Activated CD4-positive, alpha-beta T cell treated with anti-CD3 and anti-CD28 coated beads for 4 hours (primary cell): ENCODE data around the gene RPA3.

Experiments used
- DNase-seq, 2 donors: peaks; one replicate each; pipeline ENCODE4 v3.0.0-alpha.2; 2020

Gene RPA3

GRCh38 chr7:7731732-7732131 lies 13.3 kb upstream of the RPA3 start:
- no peak for DNase-seq

- DNase-seq = no peak
Measured at GRCh38 chr7:7720750-7721621, 2.6 kb upstream of the RPA3 start.

DNA sequence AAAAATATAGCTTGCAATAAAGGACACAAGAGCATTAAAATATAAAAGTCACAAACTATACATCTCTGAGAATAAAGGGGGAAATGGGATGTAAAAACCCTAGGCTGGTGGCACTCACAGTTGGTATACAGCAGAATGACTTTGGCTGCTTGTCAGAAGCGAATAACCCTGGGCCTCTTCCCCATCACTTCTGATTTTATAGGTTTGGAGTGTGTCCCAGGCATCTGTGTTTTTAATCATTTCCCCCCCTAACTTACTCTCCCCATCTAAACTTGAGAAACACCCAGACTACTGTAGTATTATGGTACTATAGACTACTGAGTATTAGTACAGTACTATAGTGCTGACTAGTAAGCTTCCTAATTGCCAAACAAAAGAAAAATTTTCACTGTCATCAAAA lies 1.8 kb upstream of the RPA3 start:
- DNase-seq = no peak

DNA sequence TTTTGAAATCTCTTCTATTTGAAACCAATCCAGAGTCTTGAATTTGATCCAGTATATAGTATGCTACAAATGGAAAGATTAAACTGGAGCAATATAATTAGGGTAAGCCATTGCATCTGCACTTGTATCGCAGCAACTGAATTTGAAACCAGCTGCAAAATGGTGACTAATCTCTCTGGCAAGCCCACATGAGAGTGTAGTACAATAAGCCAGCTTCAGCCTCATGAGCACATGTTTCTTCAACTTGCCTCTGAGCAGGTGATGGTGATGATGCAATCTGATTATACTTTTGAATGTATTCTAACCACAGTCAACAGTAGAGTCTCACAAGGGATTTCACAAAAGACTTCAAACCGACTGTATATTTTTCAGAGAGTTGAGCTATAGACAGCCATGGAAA lies 829 bp upstream of the RPA3 start:
- peak; percentile 26 to 39 for DNase-seq

GRCh38 chr7:7713730-7714129 lies 4.7 kb downstream of the RPA3 start:
- no peak for DNase-seq

- no peak for DNase-seq
Measured at GRCh38 chr7:7710469-7710868, 7.9 kb downstream of the RPA3 start.

DNA sequence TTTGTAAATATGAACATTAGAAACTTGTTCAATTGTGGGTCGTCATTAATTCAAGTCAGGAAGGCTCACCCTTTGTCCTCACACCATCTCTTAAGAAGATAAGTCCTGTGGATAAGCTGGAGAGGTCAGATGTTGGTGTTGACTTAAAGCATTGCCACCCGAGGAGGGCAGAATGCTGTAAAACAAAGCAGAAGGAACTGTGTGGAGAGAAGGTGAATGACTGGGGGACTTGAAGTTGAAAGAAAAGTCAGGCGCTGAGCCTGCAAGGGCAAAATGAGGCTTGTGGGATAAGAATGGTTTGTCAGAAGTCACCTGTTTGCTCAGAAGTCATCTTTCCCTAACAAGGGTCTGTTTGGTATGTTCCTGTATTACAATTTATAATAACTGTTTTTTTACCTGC lies 9.1 kb downstream of the RPA3 start:
- DNase-seq = no peak

GRCh38 chr7:7707806-7708205 lies 10.6 kb downstream of the RPA3 start:
- no peak for DNase-seq

DNA sequence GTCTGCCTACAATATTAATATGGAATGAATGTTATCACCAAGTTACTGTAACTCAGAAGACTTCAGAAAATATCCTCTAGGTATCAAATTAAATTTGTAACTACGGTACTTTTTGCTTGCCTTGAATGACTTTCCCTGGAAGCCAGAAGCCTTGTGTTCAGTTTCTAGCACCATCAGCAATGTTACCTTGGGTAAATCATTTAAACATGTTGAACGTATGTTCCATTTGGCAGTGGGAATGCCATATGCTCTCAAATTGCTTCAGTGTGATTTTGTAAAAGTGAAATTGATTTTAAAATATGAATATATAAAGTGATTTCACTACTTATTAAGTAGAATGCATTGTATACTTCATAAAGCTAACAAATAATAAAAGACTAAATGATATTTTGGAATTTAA lies 11.2 kb downstream of the RPA3 start:
- DNase-seq = no peak

DNA sequence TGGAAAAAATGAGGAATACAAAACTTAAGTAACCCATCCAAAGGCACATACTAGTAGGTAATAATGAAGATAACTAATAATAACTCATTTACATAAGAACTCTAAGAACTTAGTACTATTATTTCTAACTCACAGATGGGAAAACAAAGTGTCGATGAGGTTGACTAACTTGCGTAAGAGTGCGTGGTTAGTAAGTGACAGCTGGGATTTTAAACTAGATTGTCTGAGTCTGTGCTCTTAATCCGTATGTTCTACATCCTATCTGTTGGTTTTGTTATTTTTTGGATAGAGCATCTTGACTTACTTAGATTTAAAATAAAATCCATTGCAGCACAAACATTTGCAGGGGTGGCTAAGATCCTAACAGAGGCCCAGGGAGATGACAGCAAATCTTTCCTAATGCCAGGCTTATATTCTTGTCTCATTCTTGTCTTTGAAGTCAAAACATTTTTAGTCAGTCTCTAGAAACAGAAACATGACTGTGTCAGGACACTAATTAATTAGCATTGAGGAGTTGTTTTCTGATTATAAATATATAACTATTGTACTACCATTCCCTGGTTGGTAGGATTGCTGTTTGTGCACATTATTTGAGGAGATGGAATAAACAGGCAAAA lies 11.7 kb downstream of the RPA3 start:
- no peak for DNase-seq

DNA sequence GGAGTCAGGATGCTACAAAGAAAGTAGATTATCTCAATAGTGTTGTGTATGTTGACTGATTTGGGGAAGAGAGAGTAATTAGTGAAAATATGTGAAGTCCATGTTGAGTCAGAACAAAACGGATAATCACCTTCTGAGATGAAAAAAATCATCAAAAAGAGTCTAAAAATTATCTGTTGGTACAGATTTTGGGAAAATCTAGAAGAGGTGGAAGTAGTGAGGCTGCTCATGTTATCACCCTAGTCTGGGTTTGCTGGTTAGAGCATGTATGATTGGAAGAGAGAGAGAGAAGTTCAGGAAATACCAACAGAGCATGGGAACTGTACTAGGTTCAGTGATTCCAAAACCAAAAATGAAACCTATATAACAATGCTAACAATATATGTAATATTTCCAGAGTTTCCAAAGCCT lies 12.3 kb downstream of the RPA3 start:
- DNase-seq = no peak

DNA sequence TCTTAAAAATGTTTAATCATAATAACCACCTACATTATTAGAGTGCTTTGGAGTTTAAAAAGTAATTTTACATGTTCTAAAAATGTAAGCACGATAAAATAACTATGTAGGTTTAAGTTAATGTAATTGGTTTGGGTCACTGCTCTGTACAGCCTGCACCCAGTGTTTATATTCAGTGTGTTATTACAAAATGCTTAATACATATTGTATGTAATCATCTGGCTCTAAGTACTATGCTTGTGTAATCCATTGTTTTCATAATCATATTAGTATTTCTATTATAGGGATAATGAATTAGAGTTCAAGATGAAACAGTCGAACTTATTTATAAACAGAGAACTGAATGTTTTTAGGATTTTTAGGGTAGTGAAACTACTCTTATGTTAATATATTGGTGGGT lies 13.1 kb downstream of the RPA3 start:
- no peak for DNase-seq

- DNase-seq = no peak
Measured at GRCh38 chr7:7704867-7705266, 13.5 kb downstream of the RPA3 start.

- DNase-seq = no peak
Measured at GRCh38 chr7:7703427-7703826, 15.0 kb downstream of the RPA3 start.

- no peak for DNase-seq
Measured at GRCh38 chr7:7702826-7703225, 15.6 kb downstream of the RPA3 start.

DNA sequence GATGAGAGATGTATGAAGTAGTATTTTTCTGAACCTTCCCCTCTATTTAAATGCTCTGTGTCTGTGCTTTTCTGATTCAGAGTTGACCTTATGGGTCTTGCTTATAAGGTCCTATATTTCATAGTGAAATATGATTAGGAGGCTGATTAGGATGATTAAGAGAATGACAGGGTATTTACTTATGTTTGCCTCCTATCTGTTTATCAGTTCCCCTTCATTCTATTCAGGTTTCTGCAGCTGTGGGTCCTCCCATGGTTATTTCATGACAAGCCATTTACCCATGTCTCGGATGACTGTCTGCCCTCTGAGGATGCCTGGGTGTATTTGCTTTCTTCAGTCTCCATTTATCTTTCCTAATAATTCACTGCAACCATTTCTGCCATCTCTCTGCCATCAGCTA lies 16.9 kb downstream of the RPA3 start:
- no peak for DNase-seq

GRCh38 chr7:7699970-7700369 lies 18.4 kb downstream of the RPA3 start:
- DNase-seq = no peak

DNA sequence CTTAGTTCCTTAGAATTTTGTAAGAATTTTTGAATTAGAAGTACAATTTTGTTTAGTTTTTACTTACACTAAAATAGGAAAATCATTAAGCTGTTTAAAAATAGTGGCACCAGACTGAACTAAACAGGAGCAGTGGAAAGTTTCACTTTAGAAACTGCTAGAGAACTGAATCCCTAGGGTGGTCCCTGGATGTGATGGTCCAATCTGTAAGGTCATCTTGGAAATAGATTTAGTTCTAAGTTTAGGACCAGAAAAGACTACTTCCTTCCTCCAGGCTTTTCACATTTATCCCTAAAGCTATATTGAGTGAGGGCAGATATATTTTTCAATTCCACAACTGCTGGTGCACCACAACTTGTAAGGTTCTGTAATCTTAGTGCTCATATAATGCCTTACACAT lies 19.0 kb downstream of the RPA3 start:
- DNase-seq = no peak

DNA sequence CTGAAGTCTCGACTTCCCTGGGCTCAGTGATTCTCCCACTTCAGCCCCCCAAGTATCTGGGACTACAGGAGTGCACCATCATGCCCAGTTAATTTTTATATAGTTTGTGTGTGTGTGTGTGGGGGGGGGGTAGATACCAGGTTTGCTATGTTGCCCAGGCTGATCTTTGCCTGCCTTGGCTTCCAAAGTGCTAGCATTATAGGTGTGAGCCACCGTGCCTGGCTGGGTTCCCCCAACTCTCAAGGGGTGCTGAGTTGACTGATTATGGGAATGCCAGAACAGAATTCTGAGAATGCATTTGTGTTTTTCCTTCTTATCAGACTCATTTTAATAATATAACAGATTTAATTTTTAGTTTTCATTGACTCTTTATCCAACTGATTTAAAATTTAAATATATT lies 19.5 kb downstream of the RPA3 start:
- no peak for DNase-seq

GRCh38 chr7:7696458-7697119 lies 21.8 kb downstream of the RPA3 start:
- no peak for DNase-seq

GRCh38 chr7:7695111-7695817 lies 23.1 kb downstream of the RPA3 start:
- DNase-seq = no peak

DNA sequence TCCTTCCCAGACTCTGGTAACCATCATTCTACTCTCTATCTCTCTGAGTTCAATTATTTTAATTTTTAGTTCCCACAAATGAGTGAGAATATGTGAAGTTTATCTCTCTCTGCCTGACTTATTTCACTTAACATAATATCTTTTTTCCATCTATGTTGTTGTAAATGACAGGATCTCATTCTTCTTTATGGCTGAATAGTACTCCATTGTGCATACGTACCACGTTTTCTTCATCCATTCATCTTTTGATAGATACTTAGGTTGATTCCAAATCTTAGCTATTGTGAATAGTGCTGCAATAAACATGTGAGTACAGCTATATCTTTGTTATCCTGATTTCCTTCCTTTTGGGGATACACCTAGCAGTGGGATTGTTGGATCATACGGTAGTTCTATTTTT lies 23.9 kb downstream of the RPA3 start:
- no peak for DNase-seq

GRCh38 chr7:7693881-7694280 lies 24.5 kb downstream of the RPA3 start:
- no peak for DNase-seq

DNA sequence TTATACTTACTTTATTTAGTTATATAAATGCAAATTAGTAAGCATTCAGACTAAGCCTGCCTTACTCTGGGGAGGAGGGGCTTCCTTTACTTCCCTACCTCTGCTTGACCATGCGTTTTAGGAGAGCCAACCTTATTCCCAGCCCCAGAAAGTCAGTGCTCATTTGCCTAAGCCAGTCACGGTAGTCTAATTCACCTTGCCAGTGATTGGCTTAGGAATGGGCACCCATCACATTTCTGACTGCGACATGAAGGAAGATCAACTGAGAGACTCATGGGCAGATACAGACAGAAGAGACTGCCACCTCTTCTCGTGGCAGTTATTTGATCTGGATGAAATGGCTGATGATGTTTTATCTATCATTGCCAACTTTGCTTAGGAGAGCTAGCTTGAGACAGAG lies 29.5 kb downstream of the RPA3 start:
- no peak for DNase-seq
